HUES48 (cell line): ENCODE measurements around the gene ERN2.
A peak's percentile ranks its signal among the peaks of the same experiment; 100 is the strongest.

Source experiments
- H3K27ac ChIP-seq: one replicate; pipeline ENCODE4 v1.7.0; 2013; ENCODE audit warnings: low read depth, low read length, inconsistent platforms
- H3K27me3 ChIP-seq: 2 replicates; pipeline ENCODE4 v1.6.1; 2013; ENCODE audit warnings: mild to moderate bottlenecking, low read length; ENCODE audit not compliant: control insufficient read depth, insufficient read depth
- H3K36me3 ChIP-seq: 2 replicates; pipeline ENCODE4 v1.6.1; 2013; ENCODE audit warnings: low read length; ENCODE audit not compliant: control insufficient read depth, insufficient read depth
- H3K4me1 ChIP-seq: 2 replicates; pipeline ENCODE4 v1.6.1; 2013; ENCODE audit warnings: mild to moderate bottlenecking, low read length; ENCODE audit not compliant: control insufficient read depth, insufficient read depth
- H3K4me3 ChIP-seq: 2 replicates; pipeline ENCODE4 v1.5.1; 2013; ENCODE audit warnings: mild to moderate bottlenecking, low read depth, low read length
- H3K9ac ChIP-seq: 2 replicates; pipeline ENCODE4 v1.6.1; 2013; ENCODE audit warnings: mild to moderate bottlenecking, low read depth, low read length, moderate library complexity
- H3K9me3 ChIP-seq: 2 replicates; pipeline ENCODE4 v1.6.1; 2013; ENCODE audit warnings: low read length; ENCODE audit not compliant: control insufficient read depth, insufficient read depth

The ERN2 gene

DNA sequence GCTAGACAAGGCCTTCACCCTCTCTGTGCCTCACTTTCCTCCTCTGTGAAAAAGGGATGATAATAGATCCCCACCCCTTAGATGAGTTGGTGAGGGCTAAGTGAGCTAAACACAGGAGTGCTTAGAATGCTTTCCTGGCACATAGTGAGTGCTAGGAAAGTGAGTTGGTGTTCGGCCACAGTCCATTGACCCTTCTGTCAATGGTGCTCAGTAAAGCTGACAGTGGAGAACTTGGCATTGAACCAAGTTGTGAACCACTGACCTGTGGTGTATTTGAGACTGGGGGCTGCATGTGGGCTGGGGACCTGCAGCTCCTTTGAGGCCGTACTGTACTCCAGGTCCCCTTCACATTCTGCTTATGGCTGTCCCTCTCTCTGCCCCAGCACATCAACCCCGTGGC lies 29.5 kb downstream of the ERN2 start:
- peaks cover 83% of the 10 kb centered on the region for H3K36me3 ChIP-seq
- no peak overlapping the region for H3K27ac ChIP-seq
- no peak overlapping the region for H3K9ac ChIP-seq
- peaks cover 8% of the 10 kb centered on the region for H3K4me1 ChIP-seq
- no peak overlapping the region for H3K4me3 ChIP-seq
- H3K27me3 ChIP-seq = no peaks in the 10 kb centered on the region
- no peaks in the 10 kb centered on the region for H3K9me3 ChIP-seq

GRCh38 chr16:23682181-23682580 lies 30.8 kb downstream of the ERN2 start:
- Histone ChIP-seq H3K9me3 (no peaks in the 10 kb centered on the region), H3K4me1 (peaks cover 8% of the 10 kb centered on the region), H3K27ac (no peak overlapping the region), H3K27me3 (no peaks in the 10 kb centered on the region), H3K4me3 (no peak overlapping the region), H3K36me3 (peaks cover 70% of the 10 kb centered on the region), H3K9ac (no peak overlapping the region)

DNA sequence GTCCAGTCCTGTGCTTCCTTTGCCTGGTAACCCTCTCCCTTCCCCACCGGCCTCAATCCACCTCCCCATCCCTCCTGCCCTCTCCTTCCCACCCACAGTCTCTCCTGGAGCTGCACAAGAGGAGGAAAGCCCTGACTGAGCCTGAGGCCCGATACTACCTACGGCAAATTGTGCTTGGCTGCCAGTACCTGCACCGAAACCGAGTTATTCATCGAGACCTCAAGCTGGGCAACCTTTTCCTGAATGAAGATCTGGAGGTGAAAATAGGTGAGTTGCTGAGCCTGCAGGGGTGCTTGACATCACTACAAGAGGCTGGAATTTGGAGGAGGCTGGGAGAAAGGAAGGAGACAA lies 33.1 kb downstream of the ERN2 start:
- peaks cover 8% of the 10 kb centered on the region for H3K4me1 ChIP-seq
- peaks cover 48% of the 10 kb centered on the region for H3K36me3 ChIP-seq
- peak overlapping the region; percentile 90; the same call in 1 of the 2 replicates for H3K9ac ChIP-seq
- H3K4me3 ChIP-seq = peak overlapping the region; percentile 97
- no peak overlapping the region for H3K27ac ChIP-seq
- H3K27me3 ChIP-seq = no peaks in the 10 kb centered on the region
- no peaks in the 10 kb centered on the region for H3K9me3 ChIP-seq

GRCh38 chr16:23679274-23679985 lies 33.6 kb downstream of the ERN2 start:
- Histone ChIP-seq H3K27ac (peak overlapping the region; percentile 88), H3K36me3 (peaks cover 45% of the 10 kb centered on the region), H3K9ac (peak overlapping the region; percentile 90)

DNA sequence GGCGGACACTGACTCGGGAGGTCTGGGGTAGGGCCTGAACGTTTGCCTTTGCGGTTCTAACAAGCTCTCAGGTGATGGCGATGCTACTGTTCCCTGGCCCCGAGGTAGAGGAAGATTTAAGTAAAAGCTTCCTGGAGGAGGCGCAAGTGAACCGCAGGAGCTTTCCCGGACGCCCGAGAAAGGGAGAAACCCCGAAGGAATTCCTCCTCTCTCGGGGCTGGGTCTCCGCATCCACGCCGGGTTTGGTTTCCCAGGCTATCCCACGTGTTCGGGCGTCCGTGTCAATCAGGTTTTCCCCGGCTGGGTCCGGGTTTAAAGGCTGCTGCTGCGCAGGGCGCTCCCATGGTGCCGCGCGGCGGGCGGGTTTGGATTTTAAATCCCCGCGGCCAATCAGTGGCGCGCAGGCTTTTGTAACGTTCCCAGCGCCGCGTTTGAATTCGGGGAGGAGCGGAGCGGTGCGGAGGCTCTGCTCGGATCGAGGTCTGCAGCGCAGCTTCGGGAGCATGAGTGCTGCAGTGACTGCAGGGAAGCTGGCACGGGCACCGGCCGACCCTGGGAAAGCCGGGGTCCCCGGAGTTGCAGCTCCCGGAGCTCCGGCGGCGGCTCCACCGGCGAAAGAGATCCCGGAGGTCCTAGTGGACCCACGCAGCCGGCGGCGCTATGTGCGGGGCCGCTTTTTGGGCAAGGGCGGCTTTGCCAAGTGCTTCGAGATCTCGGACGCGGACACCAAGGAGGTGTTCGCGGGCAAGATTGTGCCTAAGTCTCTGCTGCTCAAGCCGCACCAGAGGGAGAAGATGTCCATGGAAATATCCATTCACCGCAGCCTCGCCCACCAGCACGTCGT lies 34.4 kb downstream of the ERN2 start, which contains the start of gene PLK1:
Gene PLK1, plus strand, starts transcription at position 460 of the 844 bp plus-strand sequence. Its CDS starts 44 bp downstream, at position 504.
- H3K4me3 ChIP-seq = peak within 1 kb of the TSS; percentile 97
- peaks cover 8% of the 10 kb centered on the region for H3K4me1 ChIP-seq
- H3K36me3 ChIP-seq = peaks cover 45% of the 10 kb centered on the region
- H3K9me3 ChIP-seq = no peaks in the 10 kb centered on the region
- peak within 1 kb of the TSS; percentile 88 for H3K27ac ChIP-seq
- no peaks in the 10 kb centered on the region for H3K27me3 ChIP-seq
- peak within 1 kb of the TSS; percentile 90 for H3K9ac ChIP-seq

More at GRCh38 chr16:23679274-23679985, 33.6 kb downstream of the ERN2 start:
- peaks cover 8% of the 10 kb centered on the region for H3K4me1 ChIP-seq
- peak overlapping the region; percentile 97 for H3K4me3 ChIP-seq
- no peaks in the 10 kb centered on the region for H3K9me3 ChIP-seq
- no peaks in the 10 kb centered on the region for H3K27me3 ChIP-seq

GRCh38 chr16:23676924-23677480 lies 36.0 kb downstream of the ERN2 start:
- Histone ChIP-seq H3K4me3 (no peak overlapping the region), H3K36me3 (peaks cover 35% of the 10 kb centered on the region), H3K4me1 (peaks cover 8% of the 10 kb centered on the region), H3K9me3 (no peaks in the 10 kb centered on the region), H3K27ac (no peak overlapping the region), H3K9ac (no peak overlapping the region), H3K27me3 (no peaks in the 10 kb centered on the region)

GRCh38 chr16:23673971-23674614 lies 38.9 kb downstream of the ERN2 start:
- H3K9ac ChIP-seq = no peak overlapping the region
- no peak overlapping the region for H3K27ac ChIP-seq
- no peaks in the 10 kb centered on the region for H3K9me3 ChIP-seq
- no peaks in the 10 kb centered on the region; the same call in 1 of the 2 replicates for H3K4me1 ChIP-seq
- H3K36me3 ChIP-seq = peaks cover 42% of the 10 kb centered on the region
- no peak overlapping the region for H3K4me3 ChIP-seq
- no peaks in the 10 kb centered on the region for H3K27me3 ChIP-seq

- H3K4me3 ChIP-seq = no peak overlapping the region
- no peak overlapping the region for H3K9ac ChIP-seq
- H3K27me3 ChIP-seq = no peaks in the 10 kb centered on the region
- H3K9me3 ChIP-seq = no peaks in the 10 kb centered on the region
- peaks cover 80% of the 10 kb centered on the region for H3K36me3 ChIP-seq
- no peaks in the 10 kb centered on the region for H3K4me1 ChIP-seq
- no peak overlapping the region for H3K27ac ChIP-seq
Observed at GRCh38 chr16:23670137-23670776, 42.8 kb downstream of the ERN2 start.

DNA sequence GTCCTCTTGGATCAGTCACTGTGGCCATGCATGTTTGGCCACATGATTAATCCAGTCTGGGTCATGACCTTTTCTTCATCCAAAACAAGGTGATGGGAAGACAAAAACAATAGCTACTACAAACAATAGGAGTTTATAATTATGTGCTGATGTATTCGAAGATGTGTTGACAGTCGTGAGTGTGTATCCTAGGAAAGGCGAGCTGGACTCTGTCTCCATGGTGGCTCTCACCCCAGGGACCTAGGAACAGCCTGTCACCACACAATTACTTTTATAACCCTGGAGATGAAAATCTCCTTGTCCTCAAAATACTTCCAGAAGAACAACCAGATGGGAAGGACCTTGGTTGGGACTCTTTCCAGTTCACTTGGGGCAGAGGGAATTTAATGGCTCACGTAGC lies 44.1 kb downstream of the ERN2 start:
- no peaks in the 10 kb centered on the region for H3K9me3 ChIP-seq
- H3K36me3 ChIP-seq = peaks cover 88% of the 10 kb centered on the region

GRCh38 chr16:23668225-23668624 lies 44.8 kb downstream of the ERN2 start:
- H3K9me3 ChIP-seq = no peaks in the 10 kb centered on the region
- H3K27me3 ChIP-seq = no peaks in the 10 kb centered on the region
- H3K9ac ChIP-seq = no peak overlapping the region
- H3K4me3 ChIP-seq = no peak overlapping the region
- no peak overlapping the region for H3K27ac ChIP-seq
- H3K36me3 ChIP-seq = peaks cover 89% of the 10 kb centered on the region
- no peaks in the 10 kb centered on the region for H3K4me1 ChIP-seq

More for the DNA sequence above, 44.1 kb downstream of the ERN2 start:
- Histone ChIP-seq H3K27ac (no peak overlapping the region), H3K27me3 (no peaks in the 10 kb centered on the region), H3K4me3 (no peak overlapping the region), H3K9ac (no peak overlapping the region), H3K4me1 (no peaks in the 10 kb centered on the region)
